ENCODE results near the gene TEAD2. TPM values are rescaled to one million over a fixed set of nuclear protein-coding genes. Genes with fewer than 3 reads are reported as not detected.

Gene TEAD2
- total RNA-seq, 1 donor: 41.3 TPM

- peak; percentile 80 for DNase-seq (ENCODE audit: insufficient read length, low spot score, missing footprints)
- no peak overlapping the region for H3K4me3 ChIP-seq (ENCODE audit: insufficient read depth, low read length)
- peaks cover 8% of the 10 kb centered on the region for H3K4me1 ChIP-seq (ENCODE audit: insufficient read depth, low read length)
- H3K27ac ChIP-seq (ENCODE audit: low read depth, low read length): no peak overlapping the region
- H3K36me3 ChIP-seq (ENCODE audit: insufficient read depth, low read length): peaks cover 16% of the 10 kb centered on the region
- H3K79me2 ChIP-seq (ENCODE audit: insufficient read depth, low read length): no peaks in the 10 kb centered on the region
- no peaks in the 10 kb centered on the region for H3K27me3 ChIP-seq (ENCODE audit: insufficient read depth, low read length)
- no peak overlapping the region for H2AFZ ChIP-seq (ENCODE audit: low read length)
- no peak overlapping the region for H3K4me2 ChIP-seq (ENCODE audit: insufficient read depth, low read length)
- TF ChIP-seq, protein P1, sequence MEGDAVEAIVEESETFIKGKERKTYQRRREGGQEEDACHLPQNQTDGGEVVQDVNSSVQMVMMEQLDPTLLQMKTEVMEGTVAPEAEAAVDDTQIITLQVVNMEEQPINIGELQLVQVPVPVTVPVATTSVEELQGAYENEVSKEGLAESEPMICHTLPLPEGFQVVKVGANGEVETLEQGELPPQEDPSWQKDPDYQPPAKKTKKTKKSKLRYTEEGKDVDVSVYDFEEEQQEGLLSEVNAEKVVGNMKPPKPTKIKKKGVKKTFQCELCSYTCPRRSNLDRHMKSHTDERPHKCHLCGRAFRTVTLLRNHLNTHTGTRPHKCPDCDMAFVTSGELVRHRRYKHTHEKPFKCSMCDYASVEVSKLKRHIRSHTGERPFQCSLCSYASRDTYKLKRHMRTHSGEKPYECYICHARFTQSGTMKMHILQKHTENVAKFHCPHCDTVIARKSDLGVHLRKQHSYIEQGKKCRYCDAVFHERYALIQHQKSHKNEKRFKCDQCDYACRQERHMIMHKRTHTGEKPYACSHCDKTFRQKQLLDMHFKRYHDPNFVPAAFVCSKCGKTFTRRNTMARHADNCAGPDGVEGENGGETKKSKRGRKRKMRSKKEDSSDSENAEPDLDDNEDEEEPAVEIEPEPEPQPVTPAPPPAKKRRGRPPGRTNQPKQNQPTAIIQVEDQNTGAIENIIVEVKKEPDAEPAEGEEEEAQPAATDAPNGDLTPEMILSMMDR (IDR thresholded peaks at IDR 0.05; ENCODE audit: extremely low read depth, low read depth, low read length): no peak
- peaks cover 2% of the 10 kb centered on the region for H4K20me1 ChIP-seq (ENCODE audit: insufficient read depth, low read length)
- no peaks in the 10 kb centered on the region for H3K9me3 ChIP-seq (ENCODE audit: low read depth, low read length)
These were observed 21.1 kb downstream of the TEAD2 start for GRCh38 chr19:49340865-49341718.

DNA sequence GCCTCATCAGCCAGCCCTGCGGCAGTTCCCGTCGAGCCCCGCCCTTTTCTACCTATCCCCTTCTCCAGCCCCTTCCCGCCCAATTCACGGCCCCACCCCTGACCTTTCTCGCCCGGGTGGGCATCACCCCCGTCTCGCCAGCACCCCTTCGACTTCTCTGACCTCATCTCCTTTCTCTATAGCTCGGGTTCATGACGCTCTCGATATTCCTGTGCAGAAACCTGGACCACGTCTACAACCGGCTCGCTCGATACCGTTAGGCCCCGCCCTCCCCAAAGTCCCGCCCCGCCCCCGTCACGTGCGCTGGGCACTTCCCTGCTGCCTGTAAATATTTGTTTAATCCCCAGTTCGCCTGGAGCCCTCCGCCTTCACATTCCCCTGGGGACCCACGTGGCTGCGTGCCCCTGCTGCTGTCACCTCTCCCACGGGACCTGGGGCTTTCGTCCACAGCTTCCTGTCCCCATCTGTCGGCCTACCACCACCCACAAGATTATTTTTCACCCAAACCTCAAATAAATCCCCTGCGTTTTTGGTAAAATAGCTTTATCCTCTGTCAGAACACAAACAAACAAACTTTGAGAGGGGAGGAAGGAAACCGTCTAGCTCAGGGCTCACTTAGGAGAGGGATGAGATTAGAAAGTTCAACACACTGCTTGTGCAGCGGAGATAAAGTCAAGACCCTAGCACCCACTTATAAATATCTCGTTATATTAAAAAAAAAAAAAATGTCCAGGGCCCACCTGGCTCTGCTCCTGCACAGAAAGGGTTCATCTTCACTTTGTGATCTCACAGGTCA, 21.9 kb downstream of the TEAD2 start:
- Histone ChIP-seq H2AFZ (ENCODE audit: low read length) (peak overlapping the region; percentile 69), H3K4me2 (ENCODE audit: insufficient read depth, low read length) (peak overlapping the region; percentile 70), H3K4me1 (ENCODE audit: insufficient read depth, low read length) (peaks cover 8% of the 10 kb centered on the region), H4K20me1 (ENCODE audit: insufficient read depth, low read length) (peaks cover 2% of the 10 kb centered on the region), H3K9me3 (ENCODE audit: low read depth, low read length) (no peaks in the 10 kb centered on the region), H3K27ac (ENCODE audit: low read depth, low read length) (no peak overlapping the region), H3K4me3 (ENCODE audit: insufficient read depth, low read length) (peak overlapping the region; percentile 57), H3K79me2 (ENCODE audit: insufficient read depth, low read length) (no peaks in the 10 kb centered on the region), H3K36me3 (ENCODE audit: insufficient read depth, low read length) (peaks cover 14% of the 10 kb centered on the region), H3K27me3 (ENCODE audit: insufficient read depth, low read length) (no peaks in the 10 kb centered on the region)
- TF ChIP-seq, protein P1 (IDR thresholded peaks at IDR 0.05; ENCODE audit: extremely low read depth, low read depth, low read length): no peak
- peak; percentile 90 for DNase-seq (ENCODE audit: insufficient read length, low spot score, missing footprints)

DNA sequence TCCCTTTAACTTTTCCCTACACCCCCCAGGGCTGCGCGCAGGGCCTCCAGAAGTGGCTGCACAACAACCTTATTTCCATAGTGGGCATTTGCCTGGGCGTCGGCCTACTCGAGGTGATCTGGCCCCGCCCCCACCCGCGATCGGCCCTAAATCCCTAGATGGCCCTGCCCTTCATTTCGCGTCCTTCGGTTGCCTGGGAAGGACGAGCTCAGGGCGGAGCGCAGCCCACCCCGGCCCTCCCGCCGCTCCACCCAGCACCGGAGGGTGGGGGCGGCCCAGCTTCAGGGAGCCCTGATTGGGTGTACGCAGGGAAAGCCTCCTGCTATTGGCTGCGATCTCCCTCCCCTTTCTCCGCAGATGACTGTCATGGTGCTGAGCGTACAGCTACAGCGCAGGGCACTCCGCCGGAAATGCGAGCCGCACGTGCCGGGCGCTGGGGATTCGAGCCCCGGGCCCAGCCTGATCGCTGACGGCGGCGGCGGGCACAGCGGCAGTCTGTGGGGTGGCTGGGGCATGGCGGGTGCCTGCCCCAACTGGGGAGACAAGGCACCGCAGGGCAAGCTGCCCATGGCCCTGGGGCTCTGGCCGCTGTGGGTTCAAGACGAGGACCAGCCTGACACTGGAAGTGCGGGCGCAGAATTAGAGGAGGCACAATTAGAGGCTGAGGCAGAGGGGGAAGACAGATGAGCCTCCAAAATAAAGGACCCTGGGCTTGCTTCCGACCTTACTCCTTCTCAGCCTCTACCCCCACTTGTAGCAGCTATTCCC, 22.7 kb downstream of the TEAD2 start:
- Histone ChIP-seq H3K9me3 (ENCODE audit: low read depth, low read length) (no peaks in the 10 kb centered on the region), H3K79me2 (ENCODE audit: insufficient read depth, low read length) (no peaks in the 10 kb centered on the region), H3K4me1 (ENCODE audit: insufficient read depth, low read length) (peaks cover 8% of the 10 kb centered on the region), H2AFZ (ENCODE audit: low read length) (peak overlapping the region; percentile 69), H3K27me3 (ENCODE audit: insufficient read depth, low read length) (no peaks in the 10 kb centered on the region), H3K27ac (ENCODE audit: low read depth, low read length) (no peak overlapping the region), H3K4me3 (ENCODE audit: insufficient read depth, low read length) (peak overlapping the region; percentile 57), H3K36me3 (ENCODE audit: insufficient read depth, low read length) (peaks cover 11% of the 10 kb centered on the region), H4K20me1 (ENCODE audit: insufficient read depth, low read length) (no peaks in the 10 kb centered on the region), H3K4me2 (ENCODE audit: insufficient read depth, low read length) (peak overlapping the region; percentile 70)
- TF ChIP-seq, protein P1 (IDR thresholded peaks at IDR 0.05; ENCODE audit: extremely low read depth, low read depth, low read length): no peak
- DNase-seq (ENCODE audit: insufficient read length, low spot score, missing footprints): peak; percentile 98

Data from osteoblast (primary cell).